ENCODE data around the gene OR5P2. TPM values are rescaled to one million over a fixed set of nuclear protein-coding genes. Genes with fewer than 3 reads are reported as not detected.

OR5P2 gene
- total and polyA plus RNA-seq, 2 experiments from 2014 or later = 1.3 TPM; not detected in 1

GRCh38 chr11:7844521-7844920 lies 47.8 kb upstream of the OR5P2 start:
- H3K9me3 Mint-ChIP-seq = no peaks in the 10 kb centered on the region
- H3K36me3 ChIP-seq (ENCODE audit: insufficient read depth) = no peaks in the 10 kb centered on the region
- H2AFZ ChIP-seq = no peak overlapping the region
- H3K27ac Mint-ChIP-seq = no peak overlapping the region
- H3K36me3 Mint-ChIP-seq (ENCODE audit: low read depth) = no peaks in the 10 kb centered on the region
- H3K27ac ChIP-seq (ENCODE audit: low read depth) = no peak overlapping the region
- H3K4me3 ChIP-seq = no peak overlapping the region
- TF ChIP-seq ETS1 (IDR thresholded peaks at IDR 0.05) (no peak), CREB1 (CRISPR knock-in tag; IDR thresholded peaks at IDR 0.05; ENCODE audit: low read depth) (no peak), EZH2 (IDR thresholded peaks at IDR 0.05; ENCODE audit: low read depth, unreplicated experiment) (no peak), REST (IDR thresholded peaks at IDR 0.05; ENCODE audit: unreplicated experiment) (no peak), ZNF462 (CRISPR knock-in tag; IDR thresholded peaks at IDR 0.05) (no peak), CTCF (conservative IDR thresholded peaks at IDR 0.05; ENCODE audit: low read depth in 2 of 2) (no peak), ZNF114 (CRISPR knock-in tag; IDR thresholded peaks at IDR 0.05) (no peak), JUNB (IDR thresholded peaks at IDR 0.05; ENCODE audit: unreplicated experiment) (no peak), POLR2AphosphoS5 (IDR thresholded peaks at IDR 0.05; ENCODE audit: low read depth) (no peak)
- DNase-seq (ENCODE audit: low spot score) (peak; percentile 32), ATAC-seq (no peak)
- no peaks in the 10 kb centered on the region for H3F3A ChIP-seq (replicated peaks; ENCODE audit: low read depth)
- H3K27me3 ChIP-seq (ENCODE audit: insufficient read depth) = no peaks in the 10 kb centered on the region
- H3K4me2 ChIP-seq = no peak overlapping the region
- no peaks in the 10 kb centered on the region for H3K9me2 ChIP-seq (ENCODE audit: insufficient read depth)
- no peaks in the 10 kb centered on the region for H3K27me3 Mint-ChIP-seq (ENCODE audit: insufficient read depth, low read depth, poor library complexity)
- H3K4me1 ChIP-seq (ENCODE audit: insufficient read depth) = no peaks in the 10 kb centered on the region
- no peaks in the 10 kb centered on the region for H4K20me1 ChIP-seq (replicated peaks; ENCODE audit: insufficient read depth)
- no peaks in the 10 kb centered on the region for H3K79me2 ChIP-seq (replicated peaks; ENCODE audit: insufficient read depth)
- H3K4me3 Mint-ChIP-seq = no peak overlapping the region
- H3K4me1 Mint-ChIP-seq = peaks cover 16% of the 10 kb centered on the region

Data from GM23338 (cell line).